Spleen (tissue), 7 donors: ENCODE measurements around the gene DLST.

Experiments
- CTCF ChIP-seq, 11 experiments: fragments of 200-600 bp in 7 of 11; fragments of 450-650 bp in 4 of 11; sonication (generic) in 4 of 11; IDR thresholded peaks in 8 of 11; conservative IDR thresholded peaks in 3 of 11; 1 replicate in 7 of 11; 2 replicates in 4 of 11; pipeline versions ENCODE4 v1.4.0 to v1.8.0; 2016 to 2021; ENCODE audit warnings: antibody characterized with exemption in 11 of 11, inconsistent platforms in 4 of 11, mild to moderate bottlenecking in 1 of 11
- POLR2A ChIP-seq, 3 donors: fragments of 450-650 bp; IDR thresholded peaks; one replicate each; pipeline ENCODE4 v1.5.1; 2017; ENCODE audit warnings: antibody characterized with exemption in 3 of 3, mild to moderate bottlenecking in 1 of 3
- POLR2AphosphoS5 ChIP-seq, 3 donors: sonication (generic); formaldehyde crosslinking; IDR thresholded peaks; one replicate each; pipeline ENCODE4 v1.5.1; 2017; ENCODE audit warnings: antibody characterized with exemption in 3 of 3
- donor health status: DM: no; HTN: no; CAD: no; lungs with moderate emphysema.
- donor health status: DM: no; HTN: no; CAD: no.
- donor health status: DM: no; HTN: no; CAD: no.

GRCh38 chr14:74920281-74920680 is 38.6 kb downstream of the DLST start:
- TF ChIP-seq POLR2A (IDR thresholded peaks at IDR 0.05) (no peak), CTCF (IDR thresholded peaks at IDR 0.05 in 8 of 11, conservative IDR thresholded peaks at IDR 0.05 in 3 of 11) (no peak), POLR2AphosphoS5 (IDR thresholded peaks at IDR 0.05) (no peak)
